KMS-11 (cell line): ENCODE results near the gene AKNA.

Experiments used
- H2AFZ ChIP-seq: fragments of 200-600 bp; sonication (generic); 2 replicates; pipeline ENCODE4 v1.6.1; 2016; ENCODE audit warnings: antibody characterized with exemption, mixed run types, low read depth
- H3K27ac ChIP-seq: fragments of 200-600 bp; sonication (generic); 2 replicates; pipeline ENCODE4 v1.6.1; 2016; ENCODE audit warnings: mild to moderate bottlenecking, mixed run types
- H3K27me3 ChIP-seq: fragments of 200-600 bp; sonication (generic); 2 replicates; pipeline ENCODE4 v1.6.1; 2017; ENCODE audit warnings: mild to moderate bottlenecking, low read depth, mixed run types, moderate library complexity; ENCODE audit not compliant: insufficient read depth
- H3K36me3 ChIP-seq: fragments of 200-600 bp; sonication (generic); 2 replicates; pipeline ENCODE4 v1.6.1; 2017; ENCODE audit warnings: mild to moderate bottlenecking, mixed run types; ENCODE audit not compliant: insufficient read depth
- H3K4me1 ChIP-seq: fragments of 200-600 bp; sonication (generic); 2 replicates; pipeline ENCODE4 v1.6.1; 2016; ENCODE audit warnings: mild to moderate bottlenecking, low read depth, mixed run types; ENCODE audit not compliant: poor library complexity, severe bottlenecking
- H3K4me2 ChIP-seq: fragments of 200-600 bp; sonication (generic); 2 replicates; pipeline ENCODE4 v1.7.0; 2016; ENCODE audit warnings: mild to moderate bottlenecking, mixed run types
- H3K4me3 ChIP-seq: fragments of 200-600 bp; sonication (generic); IDR thresholded peaks from 2 replicates; pipeline ENCODE4 v1.6.1; 2017; ENCODE audit warnings: low read depth, low read length, mixed read lengths; ENCODE audit not compliant: insufficient read depth
- H3K79me2 ChIP-seq: fragments of 200-600 bp; sonication (generic); 2 replicates; pipeline ENCODE4 v1.6.1; 2016; ENCODE audit warnings: low read depth, mixed run types; ENCODE audit not compliant: insufficient read depth
- H3K9ac ChIP-seq: fragments of 200-600 bp; sonication (generic); 2 replicates; pipeline ENCODE4 v1.6.1; 2016; ENCODE audit warnings: mild to moderate bottlenecking, mixed run types
- H4K20me1 ChIP-seq: fragments of 200-600 bp; sonication (generic); 2 replicates; pipeline ENCODE4 v1.6.1; 2016; ENCODE audit warnings: mild to moderate bottlenecking, mixed run types; ENCODE audit not compliant: insufficient read depth
- CTCF ChIP-seq: fragments of 200-600 bp; sonication (generic); conservative IDR thresholded peaks from 2 replicates; pipeline ENCODE4 v1.6.1; 2017; ENCODE audit warnings: low read depth, mild to moderate bottlenecking, antibody characterized with exemption, low read length, moderate library complexity, mixed read lengths

The AKNA gene

GRCh38 chr9:114286146-114286679, 101.6 kb downstream of the AKNA start:
- TF ChIP-seq CTCF: no peak
- Histone ChIP-seq H3K27me3 (no peaks in the 10 kb centered on the region), H3K9ac (no peak overlapping the region), H3K4me3 (no peak overlapping the region), H3K4me2 (no peak overlapping the region), H3K4me1 (peaks cover 4% of the 10 kb centered on the region), H3K79me2 (no peaks in the 10 kb centered on the region), H2AFZ (no peak overlapping the region), H3K27ac (no peak overlapping the region), H3K36me3 (no peaks in the 10 kb centered on the region), H4K20me1 (no peaks in the 10 kb centered on the region)

GRCh38 chr9:114285166-114285867, 102.5 kb downstream of the AKNA start:
- H3K27me3 ChIP-seq: no peaks in the 10 kb centered on the region
- no peak for TF ChIP-seq CTCF
- no peak overlapping the region for H2AFZ ChIP-seq
- peaks cover 4% of the 10 kb centered on the region for H3K4me1 ChIP-seq
- no peaks in the 10 kb centered on the region for H4K20me1 ChIP-seq
- no peak overlapping the region for H3K27ac ChIP-seq
- H3K4me3 ChIP-seq: no peak overlapping the region
- no peaks in the 10 kb centered on the region for H3K79me2 ChIP-seq
- no peak overlapping the region for H3K9ac ChIP-seq
- no peak overlapping the region for H3K4me2 ChIP-seq
- no peaks in the 10 kb centered on the region for H3K36me3 ChIP-seq

- no peak for TF ChIP-seq CTCF
- Histone ChIP-seq H4K20me1 (no peaks in the 10 kb centered on the region), H2AFZ (no peak overlapping the region), H3K36me3 (no peaks in the 10 kb centered on the region), H3K27ac (no peak overlapping the region), H3K27me3 (no peaks in the 10 kb centered on the region), H3K79me2 (no peaks in the 10 kb centered on the region), H3K9ac (no peak overlapping the region), H3K4me3 (no peak overlapping the region), H3K4me1 (peaks cover 4% of the 10 kb centered on the region), H3K4me2 (no peak overlapping the region)
Observed at GRCh38 chr9:114284316-114285060, 103.3 kb downstream of the AKNA start.
